Kidney epithelial cell (primary cell): ENCODE data around the gene ADD1. TPM values are rescaled to one million over a fixed set of nuclear protein-coding genes. Genes with fewer than 3 reads are reported as not detected.
A peak's percentile ranks its signal among the peaks of the same experiment; 100 is the strongest.
"Not testable (repeated sequence)": the region's sequence is repeated elsewhere in the genome, so short reads cannot be mapped to it uniquely, and the experiment has no call there.

ENCODE experiments used
- DNase-seq: peaks from one replicate; pipeline ENCODE4 v3.0.0-alpha.2; 2010; ENCODE audit warnings: low read depth
- H3K27me3 ChIP-seq: 2 replicates; pipeline ENCODE4 v1.6.0; 2011; ENCODE audit warnings: low read length; ENCODE audit not compliant: control insufficient read depth, insufficient read depth
- H3K36me3 ChIP-seq: 2 replicates; pipeline ENCODE4 v1.5.1; 2011; ENCODE audit warnings: low read length; ENCODE audit not compliant: control insufficient read depth, insufficient read depth
- H3K4me3 ChIP-seq: 2 replicates; pipeline ENCODE4 v1.5.1; 2011; ENCODE audit warnings: low read depth, mild to moderate bottlenecking, control low read depth, low read length
- total RNA-seq: library from RNA; depleted of rRNA; stranded (reverse); fragments of >200 nt; gene quantifications from 2 replicates; pipeline ENCODE4 v1.2.3, GENCODE V29; 2015
- TF ChIP-seq, protein P1 (sequence below): IDR thresholded peaks from 2 replicates; pipeline ENCODE4 v1.5.1; 2011; ENCODE audit warnings: mild to moderate bottlenecking, moderate library complexity, low read length, control low read depth, inconsistent platforms; ENCODE audit not compliant: insufficient read depth, poor library complexity, severe bottlenecking

ADD1 gene
- total RNA-seq, 1 donor from 2014 or later = 132 TPM

- Histone ChIP-seq H3K27me3 (no peaks in the 10 kb centered on the region), H3K4me3 (no peak overlapping the region), H3K36me3 (no peaks in the 10 kb centered on the region)
- no peak for DNase-seq
- TF ChIP-seq, protein P1, sequence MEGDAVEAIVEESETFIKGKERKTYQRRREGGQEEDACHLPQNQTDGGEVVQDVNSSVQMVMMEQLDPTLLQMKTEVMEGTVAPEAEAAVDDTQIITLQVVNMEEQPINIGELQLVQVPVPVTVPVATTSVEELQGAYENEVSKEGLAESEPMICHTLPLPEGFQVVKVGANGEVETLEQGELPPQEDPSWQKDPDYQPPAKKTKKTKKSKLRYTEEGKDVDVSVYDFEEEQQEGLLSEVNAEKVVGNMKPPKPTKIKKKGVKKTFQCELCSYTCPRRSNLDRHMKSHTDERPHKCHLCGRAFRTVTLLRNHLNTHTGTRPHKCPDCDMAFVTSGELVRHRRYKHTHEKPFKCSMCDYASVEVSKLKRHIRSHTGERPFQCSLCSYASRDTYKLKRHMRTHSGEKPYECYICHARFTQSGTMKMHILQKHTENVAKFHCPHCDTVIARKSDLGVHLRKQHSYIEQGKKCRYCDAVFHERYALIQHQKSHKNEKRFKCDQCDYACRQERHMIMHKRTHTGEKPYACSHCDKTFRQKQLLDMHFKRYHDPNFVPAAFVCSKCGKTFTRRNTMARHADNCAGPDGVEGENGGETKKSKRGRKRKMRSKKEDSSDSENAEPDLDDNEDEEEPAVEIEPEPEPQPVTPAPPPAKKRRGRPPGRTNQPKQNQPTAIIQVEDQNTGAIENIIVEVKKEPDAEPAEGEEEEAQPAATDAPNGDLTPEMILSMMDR = no peak
Observed at GRCh38 chr4:2949782-2950125, 106.1 kb downstream of the ADD1 start.

- TF ChIP-seq, protein P1 = no peak
- no peaks in the 10 kb centered on the region for H3K36me3 ChIP-seq
- H3K4me3 ChIP-seq = no peak overlapping the region
- no peaks in the 10 kb centered on the region for H3K27me3 ChIP-seq
- DNase-seq = no peak
Observed at GRCh38 chr4:2950221-2950989, 106.8 kb downstream of the ADD1 start.

GRCh38 chr4:2953496-2953895 is 109.9 kb downstream of the ADD1 start:
- TF ChIP-seq, protein P1 = no peak
- no peak overlapping the region for H3K4me3 ChIP-seq
- H3K27me3 ChIP-seq = no peaks in the 10 kb centered on the region
- H3K36me3 ChIP-seq = peaks cover 2% of the 10 kb centered on the region
- DNase-seq = no peak

DNA sequence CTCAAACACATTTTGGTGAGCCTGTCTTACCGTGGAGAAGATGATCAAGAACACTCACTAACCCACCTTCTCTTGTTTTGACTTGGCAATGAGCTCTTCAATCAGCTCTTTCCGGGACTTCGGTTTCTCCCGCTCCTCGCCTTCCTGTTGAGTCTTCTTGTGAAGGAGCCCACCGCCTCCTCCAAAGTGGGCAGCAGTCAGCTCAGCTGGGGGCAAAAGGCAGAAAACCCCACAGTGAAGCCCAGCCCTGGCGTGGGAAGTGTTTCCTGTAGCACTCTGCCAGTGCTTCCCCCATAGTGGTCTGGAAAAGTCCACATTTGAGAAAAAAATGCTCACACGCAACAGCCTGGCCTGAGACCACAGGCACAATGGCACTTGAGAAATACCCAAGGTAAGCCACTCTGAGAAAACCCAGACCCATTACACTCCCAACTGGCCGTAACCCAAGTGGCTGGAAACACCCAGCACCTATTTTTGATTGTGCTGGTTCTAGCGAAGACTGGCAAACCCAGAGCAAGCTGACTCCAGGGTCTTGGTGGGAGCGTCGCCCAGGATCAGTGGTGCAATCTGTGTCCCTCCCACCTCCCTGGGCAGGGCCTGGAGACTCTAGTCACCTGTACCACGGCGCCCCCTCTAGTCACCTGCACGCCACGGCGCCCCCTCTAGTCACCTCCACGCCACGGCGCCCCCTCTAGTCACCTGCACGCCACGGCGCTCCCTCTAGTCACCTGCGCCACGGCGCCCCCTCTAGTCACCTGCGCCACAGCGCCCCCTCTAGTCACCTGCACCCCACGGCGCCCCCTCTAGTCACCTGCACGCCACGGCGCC is 110.9 kb downstream of the ADD1 start:
- TF ChIP-seq, protein P1 = peak; percentile 43
- Histone ChIP-seq H3K4me3 (no peak overlapping the region), H3K36me3 (peaks cover 2% of the 10 kb centered on the region), H3K27me3 (no peaks in the 10 kb centered on the region)
- no peak for DNase-seq

- not testable (repeated sequence) for DNase-seq, H3K27me3 ChIP-seq, H3K36me3 ChIP-seq, H3K4me3 ChIP-seq
Observed at GRCh38 chr4:2955186-2956044, 111.8 kb downstream of the ADD1 start.

DNA sequence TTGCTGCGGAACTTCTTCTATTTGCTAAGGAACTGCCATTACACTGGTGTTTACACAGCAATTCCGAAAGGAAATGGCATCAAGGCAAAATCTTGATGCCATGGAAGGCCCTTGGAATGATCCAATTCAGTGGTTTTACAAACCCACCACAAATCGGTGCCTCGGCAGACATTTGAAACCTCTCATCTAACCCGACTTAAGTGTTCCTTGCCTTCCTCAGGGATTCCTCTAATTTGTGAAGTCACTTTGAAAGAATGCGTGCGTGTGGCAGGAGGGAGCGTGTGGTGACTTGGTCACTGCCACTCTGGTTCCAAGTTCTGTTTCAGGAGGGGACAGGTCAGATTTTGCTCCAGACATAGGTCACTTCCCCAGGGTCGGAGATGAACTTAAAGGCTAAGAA is 114.8 kb downstream of the ADD1 start:
- H3K27me3 ChIP-seq = no peaks in the 10 kb centered on the region
- H3K4me3 ChIP-seq = no peak overlapping the region
- peaks cover 2% of the 10 kb centered on the region for H3K36me3 ChIP-seq
- DNase-seq = no peak
- TF ChIP-seq, protein P1 = no peak

DNA sequence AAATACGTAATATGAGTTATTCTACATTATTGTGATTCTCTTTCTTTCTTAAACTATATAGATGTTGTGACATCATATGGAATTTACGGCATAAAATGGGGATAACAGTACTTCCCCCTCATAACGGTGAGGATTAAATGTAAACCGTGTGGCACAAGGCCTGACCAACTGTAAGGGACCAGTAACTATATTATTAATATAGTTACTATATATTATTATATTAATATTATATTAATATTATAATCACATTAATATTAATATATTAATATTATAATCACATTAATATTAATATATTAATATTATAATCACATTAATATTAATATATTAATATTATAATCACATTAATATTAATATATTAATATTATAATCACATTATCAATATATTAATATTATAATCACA is 116.8 kb downstream of the ADD1 start:
- H3K36me3 ChIP-seq, H3K27me3 ChIP-seq, DNase-seq, H3K4me3 ChIP-seq: not testable (repeated sequence)
